ENCODE data around the gene CELA1.

The CELA1 gene

GRCh38 chr12:51374361-51374760, 27.9 kb upstream of the CELA1 start:
- no peak for DNase-seq

GRCh38 chr12:51373187-51373586, 26.7 kb upstream of the CELA1 start:
- DNase-seq, result no peak

GRCh38 chr12:51372021-51372420, 25.5 kb upstream of the CELA1 start:
- DNase-seq, result no peak

- DNase-seq, result no peak
Observed at GRCh38 chr12:51371295-51371953, 24.9 kb upstream of the CELA1 start.

- DNase-seq, result no peak
Observed at GRCh38 chr12:51370667-51371066, 24.2 kb upstream of the CELA1 start.

GRCh38 chr12:51369581-51369980, 23.1 kb upstream of the CELA1 start:
- no peak for DNase-seq

- DNase-seq, result peak; percentile 83 to 86
Observed at GRCh38 chr12:51368640-51369517, 22.4 kb upstream of the CELA1 start.

GRCh38 chr12:51365276-51365675, 18.8 kb upstream of the CELA1 start:
- DNase-seq, result no peak

- DNase-seq, result no peak
Observed at GRCh38 chr12:51364001-51364400, 17.5 kb upstream of the CELA1 start.

- DNase-seq, result no peak
Observed at GRCh38 chr12:51362747-51363342, 16.4 kb upstream of the CELA1 start.

- no peak for DNase-seq
Observed at GRCh38 chr12:51362307-51362706, 15.8 kb upstream of the CELA1 start.

GRCh38 chr12:51361161-51362016, 14.9 kb upstream of the CELA1 start:
- DNase-seq, result no peak

GRCh38 chr12:51360315-51360714, 13.8 kb upstream of the CELA1 start:
- no peak for DNase-seq

GRCh38 chr12:51359851-51360250, 13.4 kb upstream of the CELA1 start:
- DNase-seq, result no peak

GRCh38 chr12:51358496-51358895, 12.0 kb upstream of the CELA1 start:
- DNase-seq, result no peak

GRCh38 chr12:51357374-51358047, 11.0 kb upstream of the CELA1 start:
- peak in 1 of 2 experiments; percentile 24 for DNase-seq

GRCh38 chr12:51351913-51352532, 5.5 kb upstream of the CELA1 start:
- peak; percentile 49 to 60 for DNase-seq

GRCh38 chr12:51349026-51349425, 2.5 kb upstream of the CELA1 start:
- DNase-seq, result no peak

- no peak for DNase-seq
Observed at GRCh38 chr12:51348116-51348515, 1.6 kb upstream of the CELA1 start.

GRCh38 chr12:51345681-51346080, 798 bp downstream of the CELA1 start:
- no peak for DNase-seq

GRCh38 chr12:51343201-51343600, 3.3 kb downstream of the CELA1 start:
- DNase-seq, result no peak

GRCh38 chr12:51342416-51342815, 4.1 kb downstream of the CELA1 start:
- no peak for DNase-seq

Measured in activated T-cell treated with anti-CD3 and anti-CD28 coated beads, Interleukin-2, amount 50 U/mL, for 48 hours (primary cell).